Dedifferentiated amniotic fluid mesenchymal stem cell (primary cell): ENCODE results near the gene BCAN.

Source experiments
- DNase-seq: peaks from one replicate; pipeline ENCODE4 v3.0.0-alpha.2; 2016; ENCODE audit errors: extremely low spot score

Gene BCAN

GRCh38 chr1:156643049-156643777 is 1.3 kb downstream of the BCAN start:
- DNase-seq = no peak

- no peak for DNase-seq
Observed at GRCh38 chr1:156643778-156644092, 1.8 kb downstream of the BCAN start.

DNA sequence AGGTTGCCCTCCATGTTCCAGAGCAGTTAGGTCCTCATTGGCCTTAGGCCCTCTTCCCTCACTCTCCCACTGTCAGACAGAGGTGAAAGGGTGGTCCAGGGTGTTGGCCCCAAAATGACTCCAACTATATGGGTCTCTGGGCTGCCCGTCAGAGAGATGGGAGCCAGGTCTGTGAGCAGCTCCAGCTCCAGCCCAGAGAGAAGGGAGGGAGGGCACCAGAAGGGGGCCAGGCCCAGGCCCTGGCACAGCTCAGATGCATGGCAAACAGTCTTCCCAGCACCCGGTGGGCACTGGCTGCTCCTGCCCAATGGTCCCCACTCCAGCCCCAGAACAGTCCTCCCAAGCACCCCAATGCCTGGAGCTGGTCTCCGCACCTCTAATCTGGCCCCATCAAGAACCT is 2.2 kb downstream of the BCAN start:
- no peak for DNase-seq

DNA sequence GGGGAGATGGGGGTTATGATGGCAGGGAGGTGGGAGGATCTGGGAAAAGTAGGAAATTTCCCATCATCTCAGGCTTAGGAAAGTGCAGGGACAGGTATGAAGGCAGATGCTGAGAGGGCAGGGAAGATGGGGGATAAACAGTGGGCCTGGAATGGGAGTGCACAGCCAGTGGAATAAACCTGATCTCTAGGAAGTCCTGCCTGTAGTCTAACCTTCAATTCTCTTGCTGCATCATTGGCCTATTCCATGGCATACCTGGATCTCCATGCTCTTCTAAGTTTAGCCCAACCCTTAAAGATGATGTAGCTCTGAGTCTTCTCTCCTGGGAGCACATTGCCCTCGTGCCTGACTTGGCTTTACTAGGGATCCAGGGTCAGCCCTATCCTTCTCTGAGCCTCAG is 2.7 kb downstream of the BCAN start:
- DNase-seq = no peak

- no peak for DNase-seq
Observed at GRCh38 chr1:156645056-156645455, 3.1 kb downstream of the BCAN start.

GRCh38 chr1:156645666-156646065 is 3.7 kb downstream of the BCAN start:
- DNase-seq = no peak

- DNase-seq = no peak
Observed at GRCh38 chr1:156646738-156647211, 4.9 kb downstream of the BCAN start.

DNA sequence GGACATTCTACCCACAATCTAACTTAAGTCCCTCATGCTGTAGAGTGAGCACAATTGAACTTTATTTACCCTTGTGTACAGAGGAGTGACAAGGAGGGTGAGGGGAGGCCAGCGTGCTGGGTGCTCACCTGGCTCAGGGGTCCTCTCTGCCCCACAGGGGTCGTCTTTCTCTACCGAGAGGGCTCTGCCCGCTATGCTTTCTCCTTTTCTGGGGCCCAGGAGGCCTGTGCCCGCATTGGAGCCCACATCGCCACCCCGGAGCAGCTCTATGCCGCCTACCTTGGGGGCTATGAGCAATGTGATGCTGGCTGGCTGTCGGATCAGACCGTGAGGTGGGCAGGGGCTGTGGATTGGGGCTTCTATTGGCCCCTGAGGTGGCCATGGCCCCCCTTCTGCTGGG is 5.4 kb downstream of the BCAN start:
- DNase-seq = no peak

- no peak for DNase-seq
Observed at GRCh38 chr1:156648496-156648895, 6.6 kb downstream of the BCAN start.

DNA sequence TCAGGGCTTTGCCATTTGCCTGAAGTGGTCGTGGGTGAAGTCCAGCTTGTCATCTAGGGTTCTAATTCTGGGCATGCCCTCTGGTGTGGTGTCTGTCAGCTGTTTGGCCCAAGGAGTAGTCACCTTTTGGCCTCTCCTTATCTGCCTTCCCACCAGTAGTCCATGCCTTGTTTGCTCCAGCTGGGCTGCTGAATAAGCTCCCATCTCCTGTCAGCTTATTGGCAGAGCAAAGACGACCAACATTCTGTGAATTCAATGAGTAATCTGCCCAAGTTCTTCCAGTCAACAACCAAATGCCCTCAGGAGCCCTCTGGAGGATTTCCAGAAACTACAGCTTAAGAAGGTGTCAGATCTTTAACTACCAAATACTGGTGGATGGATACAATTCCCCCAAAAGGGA is 7.0 kb downstream of the BCAN start:
- DNase-seq = no peak

- DNase-seq = no peak
Observed at GRCh38 chr1:156652131-156652991, 10.4 kb downstream of the BCAN start.

DNA sequence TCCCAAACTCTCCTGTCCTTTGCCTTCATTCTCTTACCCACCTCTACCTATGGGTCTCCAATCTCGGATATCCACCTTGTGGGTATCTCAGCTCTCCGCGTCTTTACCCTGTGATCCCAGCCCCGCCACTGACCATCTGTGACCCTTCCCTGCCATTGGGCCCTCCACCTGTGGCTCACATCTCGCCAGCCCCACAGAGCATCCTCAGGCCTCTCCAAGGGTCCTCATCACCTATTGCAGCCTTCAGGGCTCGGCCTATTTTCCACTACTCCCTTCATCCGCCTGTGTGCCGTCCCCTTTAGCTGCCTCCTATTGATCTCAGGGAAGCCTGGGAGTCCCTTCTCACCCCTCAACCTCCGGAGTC is 11.1 kb downstream of the BCAN start:
- no peak for DNase-seq

- no peak for DNase-seq
Observed at GRCh38 chr1:156654700-156655099, 12.8 kb downstream of the BCAN start.

GRCh38 chr1:156655151-156655903 is 13.4 kb downstream of the BCAN start:
- DNase-seq = no peak

DNA sequence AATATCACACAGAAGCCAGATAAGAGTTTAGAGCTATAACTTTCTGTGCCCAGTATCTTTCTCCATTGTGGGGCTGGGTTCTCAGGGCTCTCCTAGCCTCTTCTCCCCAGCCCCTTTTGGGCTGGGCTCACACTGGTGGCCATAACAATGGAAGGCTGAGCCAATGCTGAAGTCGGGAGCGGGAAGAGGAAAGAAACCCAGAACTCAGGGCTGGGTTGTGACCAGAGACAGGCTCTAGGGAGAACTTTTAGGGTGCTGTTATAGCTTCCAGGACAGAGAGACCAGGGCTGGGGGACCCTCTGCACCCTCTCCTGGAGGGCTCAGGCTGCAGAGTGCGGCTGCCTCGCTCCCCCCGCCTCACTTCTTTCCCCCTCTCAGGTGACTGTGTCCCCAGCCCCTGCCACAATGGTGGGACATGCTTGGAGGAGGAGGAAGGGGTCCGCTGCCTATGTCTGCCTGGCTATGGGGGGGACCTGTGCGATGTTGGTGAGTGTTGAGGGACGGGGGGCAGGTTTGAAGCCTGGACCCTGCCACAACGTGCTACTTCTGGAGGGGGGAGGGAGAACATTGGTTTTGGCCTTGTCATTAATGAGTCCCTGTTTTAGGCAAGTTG is 14.1 kb downstream of the BCAN start:
- DNase-seq = no peak

GRCh38 chr1:156656806-156657740 is 15.2 kb downstream of the BCAN start:
- DNase-seq = no peak

- no peak for DNase-seq
Observed at GRCh38 chr1:156657741-156658319, 15.9 kb downstream of the BCAN start.

GRCh38 chr1:156658496-156658895 is 16.6 kb downstream of the BCAN start:
- no peak for DNase-seq

DNA sequence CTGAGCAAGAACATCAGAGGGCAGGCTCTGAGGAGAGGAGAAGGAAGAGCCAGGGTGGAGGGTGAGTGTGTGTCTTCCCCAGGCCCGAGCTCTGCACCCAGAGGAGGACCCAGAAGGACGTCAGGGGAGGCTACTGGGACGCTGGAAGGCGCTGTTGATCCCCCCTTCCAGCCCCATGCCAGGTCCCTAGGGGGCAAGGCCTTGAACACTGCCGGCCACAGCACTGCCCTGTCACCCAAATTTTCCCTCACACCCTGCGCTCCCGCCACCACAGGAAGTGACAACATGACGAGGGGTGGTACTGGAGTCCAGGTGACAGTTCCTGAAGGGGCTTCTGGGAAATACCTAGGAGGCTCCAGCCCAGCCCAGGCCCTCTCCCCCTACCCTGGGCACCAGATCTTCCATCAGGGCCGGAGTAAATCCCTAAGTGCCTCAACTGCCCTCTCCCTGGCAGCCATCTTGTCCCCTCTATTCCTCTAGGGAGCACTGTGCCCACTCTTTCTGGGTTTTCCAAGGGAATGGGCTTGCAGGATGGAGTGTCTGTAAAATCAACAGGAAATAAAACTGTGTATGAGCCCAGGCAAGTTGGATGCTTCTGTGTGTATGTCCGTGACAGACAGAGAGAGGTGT is 17.1 kb downstream of the BCAN start:
- no peak for DNase-seq

DNA sequence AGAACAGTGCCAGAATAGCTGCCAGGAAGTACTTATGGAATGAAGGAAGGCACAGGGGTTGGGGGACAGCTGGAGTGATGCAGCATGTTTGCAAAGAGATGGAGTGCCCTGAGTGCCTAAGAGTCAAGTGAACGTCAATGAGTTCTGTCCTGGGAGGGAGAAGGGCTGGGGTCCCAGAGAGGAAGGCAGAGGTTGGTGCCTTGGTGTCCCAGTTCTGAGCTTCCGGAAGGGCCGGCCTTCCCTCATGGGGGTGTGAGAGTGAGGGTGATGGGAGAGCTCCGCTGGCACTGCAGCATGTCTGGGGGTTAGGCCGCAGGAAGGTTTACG is 17.7 kb downstream of the BCAN start:
- DNase-seq = no peak
